ENCODE measurements around the gene MCOLN1. TPM values are rescaled to one million over a fixed set of nuclear protein-coding genes. Genes with fewer than 3 reads are reported as not detected.

The MCOLN1 gene
- total RNA-seq, 2 donors from 2014 or later, result 11.2 to 13.0 TPM

DNA sequence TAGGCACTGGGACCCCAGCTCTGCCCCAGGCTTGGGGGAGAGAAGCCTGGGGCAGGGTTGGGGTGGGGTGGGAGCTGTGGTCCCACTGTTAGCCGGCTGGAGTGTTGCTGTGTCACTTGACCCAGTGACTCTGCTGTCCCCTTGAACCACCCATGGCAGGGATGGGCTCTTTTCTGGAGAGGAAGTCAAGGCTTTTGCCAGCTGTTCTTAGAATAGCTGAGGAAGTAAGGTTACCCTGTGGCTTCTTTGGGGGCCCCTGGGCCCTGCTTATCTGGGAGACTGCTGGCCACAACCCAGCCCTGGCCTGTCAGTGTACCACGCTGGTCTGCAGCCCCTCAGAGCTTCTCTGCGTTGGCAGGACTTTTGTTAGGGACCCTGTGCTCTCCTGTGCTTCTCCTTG lies 22.2 kb downstream of the MCOLN1 start:
- peak overlapping the region; percentile 1 to 25 for H3K27ac ChIP-seq
- H3K36me3 ChIP-seq, result peaks cover 45% of the 10 kb centered on the region
- H3K9me3 ChIP-seq, result no peaks in the 10 kb centered on the region
- H3K4me1 ChIP-seq, result no peaks in the 10 kb centered on the region
- TF ChIP-seq, protein P1, sequence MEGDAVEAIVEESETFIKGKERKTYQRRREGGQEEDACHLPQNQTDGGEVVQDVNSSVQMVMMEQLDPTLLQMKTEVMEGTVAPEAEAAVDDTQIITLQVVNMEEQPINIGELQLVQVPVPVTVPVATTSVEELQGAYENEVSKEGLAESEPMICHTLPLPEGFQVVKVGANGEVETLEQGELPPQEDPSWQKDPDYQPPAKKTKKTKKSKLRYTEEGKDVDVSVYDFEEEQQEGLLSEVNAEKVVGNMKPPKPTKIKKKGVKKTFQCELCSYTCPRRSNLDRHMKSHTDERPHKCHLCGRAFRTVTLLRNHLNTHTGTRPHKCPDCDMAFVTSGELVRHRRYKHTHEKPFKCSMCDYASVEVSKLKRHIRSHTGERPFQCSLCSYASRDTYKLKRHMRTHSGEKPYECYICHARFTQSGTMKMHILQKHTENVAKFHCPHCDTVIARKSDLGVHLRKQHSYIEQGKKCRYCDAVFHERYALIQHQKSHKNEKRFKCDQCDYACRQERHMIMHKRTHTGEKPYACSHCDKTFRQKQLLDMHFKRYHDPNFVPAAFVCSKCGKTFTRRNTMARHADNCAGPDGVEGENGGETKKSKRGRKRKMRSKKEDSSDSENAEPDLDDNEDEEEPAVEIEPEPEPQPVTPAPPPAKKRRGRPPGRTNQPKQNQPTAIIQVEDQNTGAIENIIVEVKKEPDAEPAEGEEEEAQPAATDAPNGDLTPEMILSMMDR (IDR thresholded peaks at IDR 0.05), result no peak
- no peaks in the 10 kb centered on the region for H3K27me3 ChIP-seq
- no peak overlapping the region for H3K4me3 ChIP-seq
- no peak for DNase-seq (ENCODE audit: low spot score)

DNA sequence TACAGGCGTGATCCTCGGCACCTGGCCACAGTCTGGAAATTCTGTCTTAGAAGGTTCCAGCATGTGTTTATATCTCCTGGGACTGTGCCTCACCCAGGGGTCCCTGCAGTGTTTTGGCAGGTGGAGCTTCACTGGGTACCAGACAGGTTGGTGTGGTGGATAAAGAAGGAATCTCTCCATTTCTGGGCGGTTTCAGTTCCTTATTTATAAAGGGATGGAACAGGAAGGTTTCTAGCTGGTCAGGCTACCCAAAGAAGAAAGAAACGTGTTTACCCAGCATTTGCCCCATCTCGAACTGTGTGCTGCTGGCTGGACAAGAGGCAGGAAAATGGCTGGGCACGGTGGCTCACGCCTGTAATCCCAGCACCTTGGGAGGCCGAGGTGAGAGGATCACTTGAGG lies 22.9 kb downstream of the MCOLN1 start:
- Histone ChIP-seq H3K27ac (no peak overlapping the region), H3K4me1 (no peaks in the 10 kb centered on the region), H3K4me3 (no peak overlapping the region), H3K36me3 (peaks cover 43% of the 10 kb centered on the region), H3K27me3 (no peaks in the 10 kb centered on the region), H3K9me3 (no peaks in the 10 kb centered on the region)
- DNase-seq (ENCODE audit: low spot score), result no peak
- TF ChIP-seq, protein P1 (IDR thresholded peaks at IDR 0.05), result no peak

DNA sequence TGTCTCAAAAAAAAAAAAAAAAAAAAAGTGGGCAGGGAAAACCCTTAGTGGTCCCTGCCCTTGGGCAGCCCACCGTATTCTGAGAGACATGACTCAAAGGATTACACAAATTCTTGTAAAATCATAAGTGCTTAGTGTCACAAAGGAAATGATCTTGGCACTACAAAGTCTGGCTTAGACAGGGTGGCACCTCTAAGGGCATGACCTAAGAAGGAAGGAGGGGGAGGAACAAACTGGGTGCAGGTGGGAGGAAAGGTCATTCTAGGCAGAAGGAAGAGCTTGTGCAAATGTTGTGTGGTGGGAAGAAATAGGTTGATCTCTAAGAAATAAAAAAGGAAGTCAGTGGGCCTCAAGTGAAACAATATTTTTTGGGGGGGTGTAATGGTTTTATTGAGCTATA lies 23.5 kb downstream of the MCOLN1 start:
- Histone ChIP-seq H3K36me3 (peaks cover 42% of the 10 kb centered on the region), H3K4me3 (no peak overlapping the region), H3K27ac (no peak overlapping the region), H3K9me3 (no peaks in the 10 kb centered on the region), H3K4me1 (peaks cover 0 to 2% of the 10 kb centered on the region in 2 donors), H3K27me3 (no peaks in the 10 kb centered on the region)
- TF ChIP-seq, protein P1 (IDR thresholded peaks at IDR 0.05), result no peak
- DNase-seq (ENCODE audit: low spot score), result no peak

DNA sequence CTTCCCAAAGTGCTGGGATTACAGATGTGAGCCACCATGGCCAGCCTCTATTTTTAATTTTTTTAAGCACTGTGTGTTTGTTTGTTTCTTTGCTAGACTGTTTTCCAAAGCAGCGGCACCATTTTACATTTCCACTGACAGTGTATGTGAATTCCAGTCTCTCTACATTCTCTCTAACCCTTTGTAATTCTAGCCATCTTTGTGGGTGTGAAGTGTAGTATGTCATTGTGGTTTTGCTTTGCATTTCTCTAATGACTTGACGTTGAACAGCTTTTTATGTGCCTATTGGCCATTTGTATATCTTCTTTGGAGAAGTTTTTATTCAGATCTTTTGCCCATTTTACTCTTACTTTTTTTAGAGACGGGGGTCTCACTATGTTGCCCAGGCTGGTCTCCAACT lies 24.7 kb downstream of the MCOLN1 start:
- no peak overlapping the region for H3K4me3 ChIP-seq
- no peak overlapping the region for H3K27ac ChIP-seq
- TF ChIP-seq, protein P1 (IDR thresholded peaks at IDR 0.05), result no peak
- peaks cover 0 to 4% of the 10 kb centered on the region in 2 donors for H3K4me1 ChIP-seq
- no peaks in the 10 kb centered on the region for H3K27me3 ChIP-seq
- H3K36me3 ChIP-seq, result peaks cover 29% of the 10 kb centered on the region
- H3K9me3 ChIP-seq, result no peaks in the 10 kb centered on the region
- no peak for DNase-seq (ENCODE audit: low spot score)

DNA sequence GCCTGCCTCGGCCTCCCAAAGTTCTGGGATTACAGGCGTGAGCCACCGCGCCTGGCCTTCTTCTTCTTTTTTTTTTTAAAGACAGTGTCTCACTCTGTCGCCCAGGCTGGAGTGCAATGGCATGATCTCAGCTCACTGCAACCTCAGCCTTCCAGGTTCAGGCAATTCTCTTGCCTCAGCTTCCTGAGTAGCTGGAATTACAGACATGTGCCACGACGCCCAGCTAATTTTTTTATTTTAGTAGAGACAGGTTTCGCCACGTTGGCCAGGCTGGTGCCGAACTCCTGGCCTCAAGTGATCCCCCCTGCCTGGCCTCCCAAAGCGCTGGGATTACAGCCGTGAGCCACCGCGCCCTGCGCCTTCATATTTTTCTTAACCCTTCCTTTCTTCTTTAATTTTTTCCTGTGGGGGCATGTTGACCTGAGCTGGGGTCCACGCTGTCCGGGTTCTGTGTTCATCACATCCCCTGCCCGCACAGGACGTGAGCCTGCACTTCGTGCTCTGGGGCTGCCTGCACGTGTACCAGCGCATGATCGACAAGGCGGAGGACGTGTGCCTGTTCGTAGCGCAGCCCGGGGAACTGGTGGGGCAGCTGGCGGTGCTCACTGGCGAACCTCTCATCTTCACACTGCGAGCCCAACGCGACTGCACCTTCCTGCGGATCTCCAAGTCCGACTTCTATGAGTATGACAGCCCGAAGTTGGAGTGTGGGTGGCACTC lies 27.2 kb downstream of the MCOLN1 start:
- TF ChIP-seq, protein P1 (IDR thresholded peaks at IDR 0.05), result no peak
- no peak overlapping the region for H3K27ac ChIP-seq
- no peak overlapping the region for H3K4me3 ChIP-seq
- peaks cover 28% of the 10 kb centered on the region for H3K36me3 ChIP-seq
- no peak for DNase-seq (ENCODE audit: low spot score)
- no peaks in the 10 kb centered on the region for H3K9me3 ChIP-seq
- no peaks in the 10 kb centered on the region for H3K27me3 ChIP-seq
- peaks cover 0 to 4% of the 10 kb centered on the region in 2 donors for H3K4me1 ChIP-seq
